Measurements from ENCODE around the gene ZNF488. TPM values are rescaled to one million over a fixed set of nuclear protein-coding genes. Genes with fewer than 3 reads are reported as not detected.

Gene ZNF488
- total RNA-seq, 1 experiment from 2014 or later = 5.6 TPM

GRCh38 chr10:47370878-47371277 lies 13.2 kb downstream of the ZNF488 start:
- TF ChIP-seq CTCF (IDR thresholded peaks at IDR 0.05; ENCODE audit: insufficient read depth in 1 of 2, low read depth in 1 of 2, low read length in 1 of 2, severe bottlenecking in 1 of 2, unreplicated experiment in 1 of 2) = no peak
- Mint-ChIP-seq H3K27ac (ENCODE audit: unreplicated experiment) (no peak overlapping the region), H3K36me3 (ENCODE audit: insufficient read depth, unreplicated experiment) (no peaks in the 10 kb centered on the region), H3K9me3 (ENCODE audit: unreplicated experiment) (no peaks in the 10 kb centered on the region), H3K27me3 (ENCODE audit: insufficient read depth, unreplicated experiment) (no peaks in the 10 kb centered on the region), H3K4me1 (ENCODE audit: low read depth, unreplicated experiment) (no peaks in the 10 kb centered on the region), H3K4me3 (ENCODE audit: unreplicated experiment) (no peak overlapping the region)
- H3K27me3 ChIP-seq (replicated peaks; ENCODE audit: control insufficient read depth, insufficient read depth, low read length) = no peaks in the 10 kb centered on the region
- H3K9me3 ChIP-seq = no peaks in the 10 kb centered on the region
- ChIA-PET CTCF (no interaction called here), POLR2A (no interaction called here)
- no peak overlapping the region for H3K4me3 ChIP-seq (ENCODE audit: low read depth, low read length)
- DNase-seq = peak in 1 of 2 experiments; percentile 19
- no peaks in the 10 kb centered on the region for H3K4me1 ChIP-seq
- intact Hi-C loops (cut with micrococcal nuclease; ENCODE audit: unreplicated experiment) = no loop called here
- no TSS peak for BruUV-seq (replicated peaks)
- H3K36me3 ChIP-seq (ENCODE audit: control insufficient read depth, insufficient read depth, low read length) = no peaks in the 10 kb centered on the region

GRCh38 chr10:47370015-47370767 lies 13.9 kb downstream of the ZNF488 start:
- no peaks in the 10 kb centered on the region for H3K9me3 Mint-ChIP-seq (ENCODE audit: unreplicated experiment)
- Histone ChIP-seq H3K36me3 (ENCODE audit: control insufficient read depth, insufficient read depth, low read length) (no peaks in the 10 kb centered on the region), H3K4me1 (no peaks in the 10 kb centered on the region), H3K9me3 (no peaks in the 10 kb centered on the region), H3K27me3 (replicated peaks; ENCODE audit: control insufficient read depth, insufficient read depth, low read length) (no peaks in the 10 kb centered on the region), H3K4me3 (ENCODE audit: low read depth, low read length) (no peak overlapping the region)
- intact Hi-C loops (cut with micrococcal nuclease; ENCODE audit: unreplicated experiment) = no loop called here
- CTCF ChIA-PET = no interaction called here
- POLR2A ChIA-PET = no interaction called here
- DNase-seq = peak in 1 of 2 experiments; percentile 21
- no TSS peak for BruUV-seq (replicated peaks)
- TF ChIP-seq CTCF (IDR thresholded peaks at IDR 0.05; ENCODE audit: insufficient read depth in 1 of 2, low read depth in 1 of 2, low read length in 1 of 2, severe bottlenecking in 1 of 2, unreplicated experiment in 1 of 2) = no peak
- no peaks in the 10 kb centered on the region for H3K4me1 Mint-ChIP-seq (ENCODE audit: low read depth, unreplicated experiment)
- no peak overlapping the region for H3K27ac Mint-ChIP-seq (ENCODE audit: unreplicated experiment)
- no peak overlapping the region for H3K4me3 Mint-ChIP-seq (ENCODE audit: unreplicated experiment)
- H3K36me3 Mint-ChIP-seq (ENCODE audit: insufficient read depth, unreplicated experiment) = no peaks in the 10 kb centered on the region
- no peaks in the 10 kb centered on the region for H3K27me3 Mint-ChIP-seq (ENCODE audit: insufficient read depth, unreplicated experiment)

- Mint-ChIP-seq H3K4me3 (ENCODE audit: unreplicated experiment) (no peak overlapping the region), H3K9me3 (ENCODE audit: unreplicated experiment) (no peaks in the 10 kb centered on the region), H3K36me3 (ENCODE audit: insufficient read depth, unreplicated experiment) (no peaks in the 10 kb centered on the region), H3K27ac (ENCODE audit: unreplicated experiment) (no peak overlapping the region), H3K4me1 (ENCODE audit: low read depth, unreplicated experiment) (no peaks in the 10 kb centered on the region), H3K27me3 (ENCODE audit: insufficient read depth, unreplicated experiment) (no peaks in the 10 kb centered on the region)
- peak in 1 of 2 experiments; percentile 28 for DNase-seq
- intact Hi-C loops (cut with micrococcal nuclease; ENCODE audit: unreplicated experiment) = no loop called here
- no TSS peak for BruUV-seq (replicated peaks)
- Histone ChIP-seq H3K4me3 (ENCODE audit: low read depth, low read length) (no peak overlapping the region), H3K36me3 (ENCODE audit: control insufficient read depth, insufficient read depth, low read length) (no peaks in the 10 kb centered on the region), H3K27me3 (replicated peaks; ENCODE audit: control insufficient read depth, insufficient read depth, low read length) (no peaks in the 10 kb centered on the region), H3K9me3 (no peaks in the 10 kb centered on the region), H3K4me1 (no peaks in the 10 kb centered on the region)
- CTCF ChIA-PET = no interaction called here
- POLR2A ChIA-PET = no interaction called here
- no peak for TF ChIP-seq CTCF (IDR thresholded peaks at IDR 0.05; ENCODE audit: insufficient read depth in 1 of 2, low read depth in 1 of 2, low read length in 1 of 2, severe bottlenecking in 1 of 2, unreplicated experiment in 1 of 2)
Measured at GRCh38 chr10:47369251-47369894, 14.7 kb downstream of the ZNF488 start.

All from Caco-2 (cell line).